ENCODE results near the gene RTN4R.

The RTN4R gene

DNA sequence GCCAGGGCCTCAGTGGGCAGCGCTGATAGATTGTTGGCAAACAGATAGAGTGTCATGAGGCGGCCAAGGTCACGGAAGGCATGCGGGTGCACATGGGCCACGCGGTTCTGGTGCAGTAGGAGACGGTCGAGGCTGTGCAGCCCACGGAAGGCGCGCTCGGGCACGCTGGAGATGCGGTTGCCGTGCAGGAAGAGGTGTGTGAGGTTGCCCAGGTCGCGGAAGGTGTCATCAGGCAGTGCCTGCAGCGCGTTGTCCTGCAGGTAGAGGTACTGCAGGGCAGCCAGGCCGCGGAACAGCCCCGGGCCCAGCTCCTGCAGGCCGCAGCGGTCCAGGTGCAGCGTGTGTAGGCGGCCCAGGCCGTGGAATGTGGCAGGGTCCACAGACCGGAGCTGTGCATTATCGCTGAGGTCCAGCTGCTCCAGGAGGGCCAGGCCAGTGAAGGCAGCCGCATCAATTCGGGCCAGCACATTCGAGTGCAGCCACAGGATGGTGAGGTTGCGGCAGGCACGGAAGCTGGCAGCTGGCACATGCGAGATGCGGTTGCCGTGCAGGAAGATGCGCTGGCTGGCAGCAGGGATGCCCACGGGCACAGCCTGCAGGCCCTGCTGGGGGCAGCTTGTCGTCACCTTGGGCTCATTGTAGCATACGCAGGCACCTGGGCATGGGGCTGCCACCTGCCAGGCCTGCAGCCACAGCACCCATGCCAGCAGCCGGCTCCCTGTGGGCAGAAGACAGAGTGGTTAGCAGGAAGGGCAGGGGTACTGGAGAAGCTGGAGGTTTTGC is 25.5 kb downstream of the RTN4R start:
- peak; percentile 14 for DNase-seq (ENCODE audit: low spot score)

DNA sequence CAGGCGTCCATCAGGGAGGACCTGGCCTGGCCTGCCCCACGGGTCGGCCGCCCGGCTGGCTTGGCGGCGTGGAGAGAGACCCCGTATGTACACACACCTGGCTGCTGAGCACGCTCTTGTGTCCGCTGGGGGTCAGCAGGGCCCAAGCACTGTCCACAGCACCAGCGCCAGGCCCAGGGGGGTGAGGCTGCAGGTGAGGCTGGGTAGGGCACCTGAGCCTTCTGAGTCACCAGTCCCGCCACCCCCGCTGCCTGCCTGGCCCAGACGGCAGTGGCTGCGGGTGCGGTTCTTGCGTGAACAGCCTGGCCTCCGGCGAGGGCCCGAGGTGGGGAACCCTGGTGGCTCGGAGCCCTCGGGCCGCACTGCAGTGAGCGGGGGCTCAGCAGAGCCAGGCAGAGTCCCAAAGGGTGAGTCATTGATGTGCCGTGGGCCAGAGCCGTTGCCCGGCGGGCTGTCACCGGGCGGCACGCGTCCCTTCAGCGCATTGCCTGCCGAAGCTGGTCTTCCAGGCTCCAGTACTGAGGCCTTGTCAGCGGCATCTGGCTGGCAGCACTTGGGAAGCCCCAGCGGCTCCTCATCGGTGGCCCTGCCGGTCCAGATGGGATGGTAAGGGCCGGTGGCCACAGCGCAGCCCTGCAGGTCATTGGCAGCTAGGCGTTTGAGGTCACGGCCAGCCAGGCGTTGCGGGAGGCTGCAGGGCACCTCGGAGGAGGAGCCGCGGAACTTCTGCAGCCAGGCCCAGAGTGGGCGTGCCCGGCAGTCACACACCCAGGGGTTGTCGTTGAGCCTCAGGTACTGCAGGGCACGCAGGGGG is 26.3 kb downstream of the RTN4R start:
- DNase-seq (ENCODE audit: low spot score), result no peak

DNA sequence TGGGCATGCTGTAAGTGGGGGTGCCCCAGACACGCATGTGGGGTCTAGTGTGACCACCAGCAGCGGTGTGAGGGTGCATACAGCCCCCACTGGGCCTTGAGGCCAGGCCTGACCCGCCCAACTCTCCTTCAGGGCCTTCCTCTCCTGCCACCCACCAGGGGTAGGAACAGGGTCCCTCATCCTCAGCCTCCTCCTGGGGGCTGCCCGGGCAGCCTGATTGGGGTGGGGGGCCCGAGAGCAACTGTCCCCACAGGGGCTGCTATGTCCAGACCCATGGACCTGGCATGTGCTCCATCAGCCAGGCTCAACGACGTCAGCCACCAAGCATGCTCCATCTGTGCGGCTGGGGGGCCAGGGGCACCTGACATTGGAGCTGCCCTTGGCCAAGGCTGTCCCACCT is 27.2 kb downstream of the RTN4R start:
- no peak for DNase-seq (ENCODE audit: low spot score)

DNA sequence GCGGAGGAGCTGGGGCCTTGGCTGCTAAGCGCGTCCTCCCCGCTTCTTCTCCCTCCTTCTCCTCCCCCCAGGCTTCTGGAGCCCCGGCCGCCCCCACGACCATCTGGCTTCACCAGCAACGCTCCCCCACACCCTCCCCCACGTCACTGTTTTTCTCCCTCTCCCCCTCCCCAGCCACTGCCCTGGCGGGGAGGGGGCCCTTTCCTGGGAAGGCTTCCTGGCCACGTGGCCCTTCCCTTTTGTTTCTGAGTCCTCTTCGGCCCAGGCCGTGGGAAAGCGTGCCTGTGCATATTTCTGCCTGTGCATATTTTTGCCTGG is 27.7 kb downstream of the RTN4R start:
- no peak for DNase-seq (ENCODE audit: low spot score)

DNA sequence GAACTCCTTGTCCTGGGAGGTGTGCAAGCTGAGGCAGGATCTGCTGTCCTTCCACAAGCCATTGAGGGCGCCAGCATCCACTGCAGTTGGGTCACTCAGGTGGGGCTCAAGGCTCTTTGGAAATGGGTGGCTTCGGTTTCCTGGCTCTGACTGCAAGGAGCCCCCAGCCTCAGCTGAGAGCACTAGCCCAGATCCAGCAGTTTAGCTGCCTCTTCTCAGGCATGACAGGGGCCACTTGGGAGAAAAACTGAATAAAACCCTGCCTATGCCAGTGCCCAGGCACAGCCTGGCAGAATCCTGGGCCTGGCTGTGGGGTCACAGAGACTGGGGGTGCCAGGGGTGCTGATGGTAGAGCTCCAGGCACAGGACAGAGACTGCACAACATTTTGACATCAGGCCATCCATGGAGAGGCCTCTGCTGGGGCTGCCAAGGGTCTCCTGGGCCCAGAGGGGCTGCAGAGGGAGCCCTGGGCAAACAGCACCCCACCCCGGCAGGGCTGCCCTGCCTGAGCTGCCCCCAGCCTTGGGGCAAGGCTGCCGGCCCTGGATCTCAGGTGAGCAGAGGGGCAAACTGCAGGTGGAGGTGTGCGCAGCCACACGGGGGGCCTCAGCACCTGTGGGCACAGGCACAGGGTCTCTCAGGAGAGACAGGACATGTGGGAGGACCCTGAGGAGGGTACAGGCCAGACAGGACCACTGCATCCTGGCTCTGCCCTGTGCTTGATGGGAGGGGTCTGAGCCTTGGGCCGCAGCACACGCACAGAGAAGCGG is 28.3 kb downstream of the RTN4R start:
- no peak for DNase-seq (ENCODE audit: low spot score)

DNA sequence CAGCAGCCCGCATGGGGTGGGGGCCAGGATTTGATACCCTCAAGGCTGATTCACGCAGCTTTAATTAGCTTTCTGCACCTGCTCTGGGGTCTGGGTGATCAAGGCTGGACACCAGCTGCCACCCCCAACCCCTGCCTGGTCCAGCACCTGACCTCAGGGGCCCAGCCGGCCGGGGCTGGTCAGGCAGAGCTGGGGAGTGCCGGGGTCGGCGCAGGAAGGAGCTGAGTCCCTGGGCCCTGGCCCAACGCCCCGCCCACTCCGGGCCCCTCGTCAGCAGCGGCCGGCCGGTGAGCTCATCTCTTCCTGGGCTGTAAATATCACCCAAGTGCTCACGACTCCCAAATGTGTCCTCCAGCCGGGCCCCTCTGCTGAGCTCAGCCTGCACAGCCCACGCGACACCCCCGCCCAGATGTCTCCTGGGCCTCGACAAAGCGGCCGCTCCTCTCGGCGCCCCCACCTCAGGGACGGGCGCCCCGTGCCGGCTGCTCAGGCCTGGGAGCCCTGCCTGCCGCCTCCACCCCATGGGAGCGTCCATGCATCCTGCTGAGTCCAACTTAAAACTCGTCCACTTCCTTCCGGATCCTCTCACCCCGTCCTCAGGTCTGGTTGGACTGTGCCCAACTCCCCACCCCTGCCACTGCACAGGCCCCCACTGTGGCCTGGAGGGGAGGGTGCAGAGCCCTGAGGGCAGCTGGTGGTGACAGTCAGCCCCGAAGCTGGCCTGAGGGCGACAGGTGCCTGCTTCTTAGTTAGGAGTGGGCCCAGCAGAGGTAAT is 29.0 kb downstream of the RTN4R start:
- no peak for DNase-seq (ENCODE audit: low spot score)

DNA sequence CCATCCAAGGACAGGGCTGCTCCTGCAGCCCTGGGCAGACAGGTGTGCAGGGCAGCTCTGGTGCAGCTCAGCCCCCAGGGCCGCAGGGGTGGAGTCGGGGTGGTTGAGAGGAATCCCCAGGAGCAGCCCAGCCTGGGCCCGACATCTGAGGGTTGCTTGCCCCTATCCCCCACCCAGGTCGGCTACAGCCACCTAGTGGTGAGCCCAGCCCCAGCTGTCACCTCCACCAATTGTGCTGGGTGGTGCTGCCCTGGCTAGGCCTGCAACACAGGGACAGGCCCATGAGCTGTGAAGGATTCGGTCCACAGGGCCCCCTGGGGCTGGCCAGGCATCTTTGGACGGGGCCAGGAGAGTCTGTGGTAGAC is 29.6 kb downstream of the RTN4R start:
- DNase-seq (ENCODE audit: low spot score), result peak; percentile 53

DNA sequence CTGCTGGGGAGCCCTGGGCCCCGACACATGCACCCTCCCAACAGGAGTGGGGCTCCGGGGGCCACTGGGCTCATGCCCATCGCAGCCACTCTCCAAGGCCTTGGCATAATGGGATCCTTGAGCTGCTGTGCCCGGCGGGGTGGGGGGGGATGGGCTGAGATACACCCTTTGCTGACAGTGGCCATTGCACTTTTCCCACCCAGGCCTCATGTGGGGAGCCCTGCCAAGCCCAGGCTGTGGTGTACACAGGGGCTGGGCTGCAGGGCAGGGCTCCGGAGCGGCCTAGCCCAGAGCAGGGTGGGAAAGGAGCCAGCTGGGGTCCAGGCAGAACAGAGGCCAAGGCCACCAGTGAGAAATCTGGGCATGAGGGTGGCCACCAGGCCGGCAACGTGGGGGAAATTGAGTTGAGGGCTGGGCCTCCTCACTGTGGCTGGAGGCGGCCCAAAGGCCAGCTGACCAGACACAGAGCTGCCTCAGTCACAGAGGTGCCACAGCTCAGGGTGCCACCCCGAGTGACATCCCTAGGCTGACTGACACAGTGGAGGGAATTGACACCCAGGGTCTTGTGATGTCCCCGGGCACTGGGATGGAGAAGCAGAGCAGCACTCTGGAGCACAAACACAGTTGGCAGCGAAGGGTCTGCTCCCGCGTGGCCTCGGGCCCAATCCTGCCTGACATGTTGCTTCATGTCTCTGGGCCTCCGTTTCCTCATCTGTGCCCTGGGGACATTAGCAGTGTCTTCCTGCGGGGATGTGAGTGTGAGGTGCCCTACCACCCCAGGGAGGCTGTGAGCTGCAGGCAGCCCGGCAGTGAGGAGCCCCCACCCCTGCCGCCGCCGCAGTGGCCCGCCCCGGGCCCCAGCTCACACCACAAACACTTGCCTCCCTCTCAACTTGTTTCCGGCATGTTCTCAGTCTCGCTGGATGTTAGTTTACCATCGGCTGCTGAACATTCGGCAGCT is 30.4 kb downstream of the RTN4R start:
- peak; percentile 49 for DNase-seq (ENCODE audit: low spot score)

DNA sequence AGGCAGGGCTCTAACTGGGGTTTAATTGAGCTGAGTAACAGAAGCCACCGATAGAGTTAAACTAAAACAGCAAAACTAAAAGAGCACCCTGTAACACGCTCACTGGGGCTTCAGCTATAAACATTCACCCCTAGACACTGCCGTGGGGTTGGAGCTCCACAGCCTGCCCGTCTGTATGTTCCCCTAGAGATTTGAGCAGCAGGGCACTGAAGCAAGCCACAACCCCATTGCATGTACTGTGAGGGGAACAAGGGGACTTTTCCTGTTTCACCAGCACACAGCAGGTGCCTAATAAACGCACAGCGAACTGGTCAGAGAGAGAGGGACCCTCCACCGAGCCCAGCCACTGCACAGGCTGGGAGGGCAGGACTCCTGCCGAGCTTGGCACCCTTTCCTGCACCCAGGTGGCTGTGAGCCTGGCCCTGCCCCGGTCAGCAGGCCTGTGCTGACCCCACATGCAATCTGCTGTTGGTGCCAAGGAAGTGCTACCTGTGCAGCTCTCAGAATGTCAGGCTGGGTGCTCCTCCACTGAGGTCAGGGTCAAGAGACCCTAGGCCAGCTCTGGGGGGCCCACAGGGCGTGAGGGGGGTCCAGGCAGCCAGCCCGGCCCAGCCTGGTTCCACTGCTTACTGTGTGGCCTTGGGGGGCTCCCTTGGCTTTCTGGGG is 31.9 kb downstream of the RTN4R start:
- no peak for DNase-seq (ENCODE audit: low spot score)

DNA sequence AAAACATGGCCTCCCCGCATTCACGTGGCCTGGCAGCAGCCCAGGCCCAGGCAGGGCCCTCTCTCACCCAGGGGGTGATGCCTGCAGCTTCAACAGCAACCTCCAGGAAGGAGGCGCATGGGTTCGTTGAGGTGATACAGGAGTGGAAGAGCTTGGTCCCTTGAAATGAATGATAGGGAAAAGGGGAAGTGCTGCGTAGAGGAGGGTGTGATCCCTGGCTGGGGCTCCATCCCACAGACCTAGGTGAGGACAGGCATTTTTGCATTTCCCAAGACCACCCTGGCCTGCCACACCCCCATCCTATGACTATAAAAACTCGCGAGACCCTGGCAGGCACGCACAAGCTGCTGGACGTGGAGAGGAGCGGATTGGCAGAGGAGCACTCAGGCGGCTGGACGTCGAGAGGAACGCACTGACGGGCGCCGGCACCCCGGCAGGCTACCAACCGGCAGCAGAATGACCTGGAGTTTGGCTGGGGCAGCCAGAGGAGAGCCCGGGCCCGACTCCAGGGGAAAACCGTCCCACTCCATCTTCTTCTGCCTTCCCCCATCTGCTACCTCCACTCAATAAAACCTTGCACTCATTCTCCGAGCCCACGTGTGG is 32.6 kb downstream of the RTN4R start:
- DNase-seq (ENCODE audit: low spot score), result no peak

DNA sequence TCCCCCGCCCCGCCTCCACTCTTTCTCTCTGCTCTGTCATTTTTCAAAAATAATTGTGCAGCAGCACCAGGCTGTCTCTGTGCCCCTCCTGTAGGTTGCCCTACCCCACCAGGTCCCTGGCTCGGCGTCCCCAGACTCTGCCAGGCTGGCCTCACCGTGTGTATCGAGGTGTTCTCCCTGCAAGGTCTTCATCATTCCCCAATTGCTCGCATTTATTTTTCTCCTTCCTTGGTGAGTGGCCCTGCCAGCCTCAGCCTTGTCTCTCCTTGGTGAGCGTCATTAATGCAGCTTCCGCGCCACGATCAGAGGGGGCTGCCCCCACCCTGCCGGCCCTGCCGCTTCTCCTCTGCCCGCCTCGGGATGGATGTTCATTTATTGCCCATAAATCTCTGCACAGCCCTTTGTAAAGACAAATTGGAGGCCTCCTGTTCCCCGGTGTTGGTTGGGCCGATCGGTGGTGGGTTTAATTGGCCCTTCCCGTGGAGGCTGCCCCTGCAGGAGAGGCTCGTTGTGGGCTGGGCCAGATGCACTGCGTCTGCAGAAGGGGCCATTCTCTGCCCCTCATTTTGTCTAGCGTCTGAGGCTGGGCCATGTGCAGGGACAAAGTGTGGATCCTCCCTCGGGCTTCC is 33.2 kb downstream of the RTN4R start:
- no peak for DNase-seq (ENCODE audit: low spot score)

DNA sequence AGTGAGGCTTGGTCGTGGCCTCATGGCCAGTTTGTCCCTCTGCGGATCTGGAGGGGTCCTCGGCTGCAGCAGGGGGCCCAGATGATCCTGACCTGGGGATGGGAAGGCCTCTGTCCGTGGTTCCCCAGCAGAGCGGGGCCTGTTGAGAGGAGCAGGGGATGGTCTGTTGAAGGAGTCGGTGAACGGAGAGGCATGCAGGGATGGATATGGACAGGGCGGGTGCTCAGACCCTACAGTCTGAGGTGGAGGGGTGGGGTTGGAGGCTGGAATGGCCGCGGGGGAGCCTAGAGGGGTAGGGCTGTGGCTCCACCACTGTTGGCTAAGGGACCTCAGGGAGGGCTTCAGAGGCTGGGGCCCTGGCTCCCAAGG is 33.8 kb downstream of the RTN4R start:
- no peak for DNase-seq (ENCODE audit: low spot score)

DNA sequence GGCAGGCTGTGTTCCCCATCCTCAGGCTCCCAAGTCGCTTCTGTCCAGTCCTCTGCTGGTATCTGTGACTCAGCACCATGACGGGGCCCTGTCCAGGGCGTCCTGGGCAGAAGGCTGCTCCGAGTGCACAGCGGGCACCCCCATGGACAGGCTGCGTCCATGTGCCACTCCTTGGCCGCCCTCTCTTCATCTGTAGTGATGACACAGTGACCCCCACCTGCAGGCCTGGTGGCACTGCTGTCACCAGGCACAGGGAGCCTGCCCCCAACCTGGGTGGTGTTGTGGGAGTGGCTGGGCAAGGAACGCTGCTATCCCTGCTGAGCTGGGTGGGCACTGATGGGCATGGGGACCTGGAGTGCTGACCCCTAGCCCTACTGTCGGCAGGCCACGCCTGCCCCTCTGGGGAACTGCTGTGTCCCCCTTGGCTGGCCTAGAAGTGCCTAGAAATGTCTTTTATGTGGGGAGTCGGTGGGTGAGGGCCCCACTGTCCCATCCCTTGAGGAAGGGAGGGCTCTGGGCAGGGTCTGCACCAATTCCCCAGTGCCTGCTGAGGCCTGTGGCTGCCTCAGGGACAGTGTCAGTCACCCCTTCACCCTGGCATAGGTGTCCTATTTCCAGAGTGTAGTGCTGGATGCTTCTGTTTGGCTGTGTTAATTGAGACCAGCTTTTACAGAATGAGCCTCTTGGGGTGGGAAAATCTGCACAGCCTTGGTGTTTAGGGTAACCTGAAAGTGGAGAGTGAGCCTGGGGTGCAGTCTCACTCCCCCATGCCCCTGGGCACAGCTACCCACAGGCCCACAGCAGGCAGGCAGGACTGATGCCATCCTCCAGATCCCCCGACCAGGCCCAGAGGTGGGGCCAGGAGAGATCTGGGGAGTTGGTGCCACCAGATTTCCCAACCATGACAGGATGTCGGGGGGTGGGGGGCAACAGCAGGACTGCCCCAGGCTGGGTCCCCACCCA is 34.5 kb downstream of the RTN4R start:
- no peak for DNase-seq (ENCODE audit: low spot score)

DNA sequence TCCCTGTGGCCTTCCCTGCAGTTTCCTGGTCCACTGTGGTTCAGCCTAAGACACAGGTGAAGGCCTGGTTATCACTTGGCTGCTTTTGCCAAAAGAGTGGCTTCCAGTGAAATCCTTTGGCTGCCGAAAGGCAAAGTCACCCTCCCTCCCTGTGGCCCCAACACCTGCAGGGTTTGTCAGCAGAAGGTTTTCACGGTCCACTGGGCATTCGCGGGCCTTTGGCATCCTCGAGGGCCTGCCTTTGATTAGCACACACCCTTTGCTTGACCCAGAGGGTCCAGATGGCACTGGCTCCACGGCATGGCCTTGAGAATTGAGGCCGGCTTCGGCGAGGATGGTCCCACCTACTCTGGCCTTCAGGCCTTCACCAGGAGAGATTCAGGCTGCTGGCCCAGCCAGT is 35.3 kb downstream of the RTN4R start:
- no peak for DNase-seq (ENCODE audit: low spot score)

DNA sequence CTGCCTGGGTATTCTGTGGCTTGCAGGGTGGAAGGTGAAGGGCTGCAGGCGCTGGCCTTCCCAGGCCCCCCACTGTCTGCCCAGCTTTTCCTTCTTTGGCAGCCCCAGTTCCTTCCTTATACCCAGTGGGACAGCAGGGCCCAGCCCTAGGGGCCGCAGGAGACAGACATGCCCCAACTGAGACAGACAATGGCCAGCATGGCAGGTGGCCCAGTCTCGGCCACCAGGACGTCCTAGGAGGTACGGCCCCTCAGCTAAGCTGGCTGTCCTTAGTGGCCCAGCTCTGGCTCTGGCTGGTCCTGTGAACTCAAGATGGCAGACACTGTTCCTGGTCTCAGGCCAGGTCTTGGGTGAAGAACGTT is 35.9 kb downstream of the RTN4R start:
- DNase-seq (ENCODE audit: low spot score), result no peak

DNA sequence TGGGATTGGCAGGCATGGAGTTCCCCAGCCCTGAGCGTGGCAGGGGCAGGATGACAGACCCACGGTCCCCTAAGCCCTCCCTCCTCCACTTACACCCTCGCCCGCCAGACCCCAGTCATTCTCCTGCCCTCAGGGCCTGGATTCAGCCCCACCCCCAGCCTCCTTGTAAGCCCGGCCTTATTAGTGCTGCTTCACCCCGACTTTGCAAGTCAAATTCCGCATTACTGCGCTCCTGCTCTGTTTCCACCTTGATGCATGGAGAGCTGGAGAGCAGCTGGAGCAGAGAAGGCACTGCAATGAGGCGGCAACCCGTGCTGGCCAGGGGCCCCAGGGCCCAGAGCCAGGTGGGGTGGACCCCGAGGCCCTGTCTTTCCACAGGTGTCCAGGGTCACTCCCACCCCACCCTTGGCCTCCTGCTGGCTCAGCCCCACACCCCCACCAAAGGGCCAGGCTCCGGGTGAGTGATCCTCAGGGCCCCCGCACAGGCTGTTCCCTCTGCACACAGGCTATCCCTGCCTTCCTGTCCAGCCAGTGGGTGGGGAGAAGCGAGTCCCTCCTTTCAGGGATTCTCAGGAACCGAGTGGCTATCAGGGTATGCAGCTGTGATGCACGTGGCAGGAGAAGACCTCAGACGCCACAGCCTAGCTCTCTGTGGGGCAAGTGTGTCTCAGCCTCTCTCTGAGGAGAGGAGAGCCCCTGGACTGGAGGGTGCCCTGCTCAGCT is 36.4 kb downstream of the RTN4R start:
- DNase-seq (ENCODE audit: low spot score), result no peak

DNA sequence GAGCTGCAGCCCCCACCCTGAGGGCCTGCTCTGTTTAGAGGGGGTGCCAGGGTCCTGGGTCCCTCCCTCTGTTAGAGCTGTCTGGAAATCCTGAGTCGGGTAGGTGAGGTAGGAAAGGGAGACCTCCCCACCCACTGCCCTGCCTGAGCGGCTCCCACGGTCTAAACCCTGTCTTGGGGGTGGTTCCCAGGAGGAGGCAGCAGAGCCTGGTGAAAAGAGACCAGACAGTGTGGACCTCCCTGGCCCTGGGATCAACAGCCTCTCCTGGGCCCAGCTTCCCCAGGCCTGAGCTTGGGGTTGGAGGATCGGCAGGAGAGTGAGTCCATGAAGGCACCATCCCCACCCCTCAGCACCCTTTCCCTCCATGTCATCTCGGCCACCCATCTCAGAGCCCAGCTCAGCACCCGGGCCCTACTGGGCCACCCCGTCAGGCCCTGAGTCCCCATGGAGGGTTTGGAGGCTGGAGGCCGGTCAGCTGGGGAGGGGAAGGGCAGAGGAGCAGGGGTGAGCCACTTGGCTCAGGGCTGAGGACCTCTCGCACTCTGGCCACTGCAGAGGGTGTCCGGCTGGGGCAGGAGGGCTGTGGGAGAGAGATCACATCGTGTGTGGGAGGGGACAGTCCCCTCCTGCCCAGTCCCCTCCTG is 37.2 kb downstream of the RTN4R start:
- DNase-seq (ENCODE audit: low spot score), result no peak
